B cell (primary cell): Measurements from ENCODE around the gene GPR135.

Experiments used
- CTCF ChIP-seq: fragments of 200-600 bp; IDR thresholded peaks from one replicate; pipeline ENCODE4 v1.8.0; 2022; ENCODE audit warnings: antibody characterized with exemption, mild to moderate bottlenecking
- EZH2 ChIP-seq: IDR thresholded peaks from 2 replicates; pipeline ENCODE4 v1.6.1; 2012; ENCODE audit warnings: borderline replicate concordance, low read depth, mild to moderate bottlenecking, moderate library complexity, low read length; ENCODE audit not compliant: insufficient read depth, poor library complexity, severe bottlenecking

- no peak for TF ChIP-seq CTCF
- no peak for TF ChIP-seq EZH2
Observed at GRCh38 chr14:59463787-59464485, 1.2 kb downstream of the GPR135 start.
